Neuronal stem cell (in vitro differentiated cells): ENCODE data around the gene CMIP.

ENCODE experiments used
- DNase-seq: peaks from one replicate; pipeline ENCODE4 v3.0.0-alpha.2; 2013; ENCODE audit warnings: low spot score
- H2AFZ ChIP-seq: one replicate; pipeline ENCODE4 v1.6.1; 2013; ENCODE audit warnings: mild to moderate bottlenecking, low read length, inconsistent platforms
- H2AK5ac ChIP-seq: 2 replicates; pipeline ENCODE4 v1.6.1; 2013; ENCODE audit warnings: low read depth, mild to moderate bottlenecking, inconsistent platforms, low read length, moderate library complexity, mixed read lengths
- H2BK120ac ChIP-seq: 2 replicates; pipeline ENCODE4 v1.6.1; 2013; ENCODE audit warnings: low read depth, mild to moderate bottlenecking, inconsistent platforms, low read length, moderate library complexity, mixed read lengths
- H2BK12ac ChIP-seq: one replicate; pipeline ENCODE4 v1.6.1; 2013; ENCODE audit warnings: low read length, inconsistent platforms
- H2BK15ac ChIP-seq: 2 replicates; pipeline ENCODE4 v1.6.1; 2013; ENCODE audit warnings: mild to moderate bottlenecking, low read length, inconsistent platforms, mixed read lengths
- H2BK5ac ChIP-seq: one replicate; pipeline ENCODE4 v1.6.1; 2013; ENCODE audit warnings: inconsistent platforms, mild to moderate bottlenecking, low read length, moderate library complexity
- H3K14ac ChIP-seq: one replicate; pipeline ENCODE4 v1.6.1; 2013; ENCODE audit warnings: low read length, inconsistent platforms
- H3K18ac ChIP-seq: 2 replicates; pipeline ENCODE4 v1.6.1; 2013; ENCODE audit warnings: low read length, inconsistent platforms
- H3K23ac ChIP-seq: 2 replicates; pipeline ENCODE4 v1.6.1; 2013; ENCODE audit warnings: low read depth, mild to moderate bottlenecking, mixed read lengths, low read length, inconsistent platforms; ENCODE audit not compliant: poor library complexity
- H3K27ac ChIP-seq: replicated peaks from 3 replicates; pipeline ENCODE4 v1.5.1; 2013; ENCODE audit warnings: low read length, inconsistent platforms
- H3K27me3 ChIP-seq, 3 experiments: 2 replicates each; pipeline ENCODE4 v1.6.1; 2013; ENCODE audit warnings: low read length in 3 of 3, mild to moderate bottlenecking in 2 of 3, inconsistent platforms in 1 of 3, low read depth in 1 of 3, mixed read lengths in 1 of 3, moderate library complexity in 1 of 3; ENCODE audit not compliant: control insufficient read depth in 3 of 3, insufficient read depth in 3 of 3
- H3K36me3 ChIP-seq, 2 donors: replicated peaks in 1 of 2; 2 replicates each; pipeline ENCODE4 v1.6.1; 2013; ENCODE audit warnings: low read length in 2 of 2; ENCODE audit not compliant: control insufficient read depth in 2 of 2, insufficient read depth in 2 of 2
- H3K4ac ChIP-seq: 2 replicates; pipeline ENCODE4 v1.6.1; 2013; ENCODE audit warnings: inconsistent platforms, mild to moderate bottlenecking, low read length, moderate library complexity
- H3K4me1 ChIP-seq, 2 donors: 1 replicate in 1 of 2; 2 replicates in 1 of 2; pipeline ENCODE4 v1.6.1; 2013; ENCODE audit warnings: low read length in 2 of 2, low read depth in 1 of 2; ENCODE audit not compliant: control insufficient read depth in 2 of 2, insufficient read depth in 1 of 2
- H3K4me2 ChIP-seq: one replicate; pipeline ENCODE4 v1.6.1; 2013; ENCODE audit warnings: mild to moderate bottlenecking, low read length, inconsistent platforms; ENCODE audit not compliant: insufficient read depth, poor library complexity, severe bottlenecking
- H3K4me3 ChIP-seq, 2 donors: 2 replicates each; pipeline ENCODE4 v1.5.1; 2013; ENCODE audit warnings: low read length in 2 of 2, mild to moderate bottlenecking in 2 of 2, inconsistent platforms in 1 of 2, moderate library complexity in 1 of 2
- H3K79me1 ChIP-seq: one replicate; pipeline ENCODE4 v1.6.1; 2013; ENCODE audit warnings: low read depth, mild to moderate bottlenecking, inconsistent platforms, low read length, moderate library complexity
- H3K9ac ChIP-seq: one replicate; pipeline ENCODE4 v1.6.1; 2013; ENCODE audit warnings: mild to moderate bottlenecking, low read depth, low read length, inconsistent platforms; ENCODE audit not compliant: poor library complexity
- H3K9me3 ChIP-seq, 2 donors: replicated peaks in 1 of 2; 2 replicates each; pipeline versions ENCODE3 to v1.6.1; 2013; ENCODE audit warnings: low read length in 2 of 2, mild to moderate bottlenecking in 2 of 2, inconsistent platforms in 1 of 2, low read depth in 1 of 2, mixed read lengths in 1 of 2, moderate library complexity in 1 of 2; ENCODE audit not compliant: control insufficient read depth in 2 of 2, insufficient read depth in 1 of 2
- H4K8ac ChIP-seq: one replicate; pipeline ENCODE4 v1.6.1; 2013; ENCODE audit warnings: low read depth, mild to moderate bottlenecking, inconsistent platforms, low read length, moderate library complexity
- H4K91ac ChIP-seq: one replicate; pipeline ENCODE4 v1.6.1; 2013; ENCODE audit warnings: low read length, low read depth, mild to moderate bottlenecking, inconsistent platforms; ENCODE audit not compliant: poor library complexity
- WGBS, 2 donors: extraction: QIAGEN DNeasy Blood & Tissue Kit; methylation state at CpG; one replicate each; pipeline ENCODE4 v1.1.7; 2013; ENCODE audit warnings: missing lambda C conversion rate in 2 of 2, mixed read lengths in 1 of 2; ENCODE audit not compliant: insufficient read length in 2 of 2, insufficient replicate concordance in 1 of 2; ENCODE audit errors: extremely low coverage in 2 of 2; 5-methylcytosine and 5-hydroxymethylcytosine counted together

The CMIP gene

GRCh38 chr16:81692021-81692420 lies 247.4 kb downstream of the CMIP start:
- no peak overlapping the region for H4K91ac ChIP-seq
- no peak overlapping the region for H3K9ac ChIP-seq
- no peak overlapping the region for H4K8ac ChIP-seq
- H3K18ac ChIP-seq: no peak overlapping the region
- H3K14ac ChIP-seq: no peak overlapping the region
- WGBS, 2 donors: no CpG with 5 or more reads among the region's 16 CpGs
- H3K23ac ChIP-seq: no peak overlapping the region
- no peak for DNase-seq
- H3K79me1 ChIP-seq: no peaks in the 10 kb centered on the region
- peak overlapping the region; percentile 18 for H2BK5ac ChIP-seq
- no peak overlapping the region for H2BK15ac ChIP-seq
- no peak overlapping the region for H3K27ac ChIP-seq
- H3K9me3 ChIP-seq: no peaks in the 10 kb centered on the region
- no peak overlapping the region for H2AFZ ChIP-seq
- H2AK5ac ChIP-seq: no peak overlapping the region
- H3K4me3 ChIP-seq: no peak overlapping the region
- H2BK12ac ChIP-seq: no peak overlapping the region
- no peak overlapping the region for H3K4me2 ChIP-seq
- H3K4ac ChIP-seq: no peak overlapping the region
- no peaks in the 10 kb centered on the region for H3K27me3 ChIP-seq
- H3K4me1 ChIP-seq: peaks cover 18 to 30% of the 10 kb centered on the region in 2 donors
- no peak overlapping the region for H2BK120ac ChIP-seq
- H3K36me3 ChIP-seq: peaks cover 14 to 34% of the 10 kb centered on the region in 2 donors

- Histone ChIP-seq H3K9me3 (no peaks in the 10 kb centered on the region), H3K4ac (no peak overlapping the region), H3K4me3 (no peak overlapping the region), H3K18ac (no peak overlapping the region), H3K23ac (no peak overlapping the region), H4K91ac (no peak overlapping the region), H2BK15ac (no peak overlapping the region), H2AK5ac (peak overlapping the region; percentile 14), H2BK5ac (peak overlapping the region; percentile 18), H3K4me2 (no peak overlapping the region), H3K36me3 (peaks cover 19 to 34% of the 10 kb centered on the region in 2 donors), H3K9ac (no peak overlapping the region), H4K8ac (no peak overlapping the region), H2BK120ac (no peak overlapping the region), H2AFZ (no peak overlapping the region), H3K4me1 (peaks cover 21 to 35% of the 10 kb centered on the region in 2 donors), H3K27ac (no peak overlapping the region), H3K14ac (no peak overlapping the region), H2BK12ac (no peak overlapping the region), H3K27me3 (no peaks in the 10 kb centered on the region), H3K79me1 (no peaks in the 10 kb centered on the region)
- WGBS, 2 donors: no CpG with 5 or more reads among the region's 15 CpGs
- DNase-seq: no peak
Measured at GRCh38 chr16:81692571-81692970, 248.0 kb downstream of the CMIP start.

- no peaks in the 10 kb centered on the region for H3K79me1 ChIP-seq
- H3K23ac ChIP-seq: no peak overlapping the region
- no CpG with 5 or more reads among the region's 28 CpGs for WGBS, 2 donors
- no peak overlapping the region for H3K4me3 ChIP-seq
- no peak overlapping the region for H4K8ac ChIP-seq
- H2AK5ac ChIP-seq: no peak overlapping the region
- H3K18ac ChIP-seq: peak overlapping the region; percentile 72
- peaks cover 19 to 34% of the 10 kb centered on the region in 2 donors for H3K36me3 ChIP-seq
- H2AFZ ChIP-seq: no peak overlapping the region
- H4K91ac ChIP-seq: no peak overlapping the region
- no peak for DNase-seq
- H2BK15ac ChIP-seq: no peak overlapping the region
- no peaks in the 10 kb centered on the region for H3K9me3 ChIP-seq
- no peak overlapping the region for H3K27ac ChIP-seq
- peaks cover 22 to 39% of the 10 kb centered on the region in 2 donors for H3K4me1 ChIP-seq
- H3K4me2 ChIP-seq: no peak overlapping the region
- H2BK5ac ChIP-seq: no peak overlapping the region
- H3K14ac ChIP-seq: no peak overlapping the region
- H3K4ac ChIP-seq: no peak overlapping the region
- no peak overlapping the region for H2BK120ac ChIP-seq
- no peak overlapping the region for H2BK12ac ChIP-seq
- H3K9ac ChIP-seq: peak overlapping the region; percentile 30
- H3K27me3 ChIP-seq: no peaks in the 10 kb centered on the region
Measured at GRCh38 chr16:81693041-81693743, 248.6 kb downstream of the CMIP start.

GRCh38 chr16:81693744-81694303 lies 249.2 kb downstream of the CMIP start:
- no peak overlapping the region for H4K8ac ChIP-seq
- H2AFZ ChIP-seq: no peak overlapping the region
- H3K18ac ChIP-seq: no peak overlapping the region
- H3K14ac ChIP-seq: no peak overlapping the region
- no peaks in the 10 kb centered on the region for H3K9me3 ChIP-seq
- H2AK5ac ChIP-seq: no peak overlapping the region
- no peak overlapping the region for H3K4me3 ChIP-seq
- no peak overlapping the region for H3K4ac ChIP-seq
- no peak for DNase-seq
- H2BK120ac ChIP-seq: no peak overlapping the region
- WGBS, 2 donors: no CpG with 5 or more reads among the region's 9 CpGs
- no peak overlapping the region for H4K91ac ChIP-seq
- no peaks in the 10 kb centered on the region for H3K27me3 ChIP-seq
- no peak overlapping the region for H3K9ac ChIP-seq
- H3K4me1 ChIP-seq: peaks cover 22 to 43% of the 10 kb centered on the region in 2 donors
- no peak overlapping the region for H3K27ac ChIP-seq
- no peaks in the 10 kb centered on the region for H3K79me1 ChIP-seq
- H2BK15ac ChIP-seq: no peak overlapping the region
- no peak overlapping the region for H2BK12ac ChIP-seq
- no peak overlapping the region for H2BK5ac ChIP-seq
- no peak overlapping the region for H3K23ac ChIP-seq
- peaks cover 19 to 34% of the 10 kb centered on the region in 2 donors for H3K36me3 ChIP-seq
- no peak overlapping the region for H3K4me2 ChIP-seq
